ENCODE results near the gene JAK3.

The JAK3 gene

GRCh38 chr19:17865364-17866311, 17.9 kb upstream of the JAK3 start:
- no peak for DNase-seq (ENCODE audit: low read depth in 2 of 2)

- DNase-seq (ENCODE audit: low read depth in 2 of 2) = no peak
Measured at GRCh38 chr19:17863520-17864182, 15.9 kb upstream of the JAK3 start.

- DNase-seq (ENCODE audit: low read depth in 2 of 2) = no peak
Measured at GRCh38 chr19:17862711-17863519, 15.1 kb upstream of the JAK3 start.

GRCh38 chr19:17861542-17862402, 14.0 kb upstream of the JAK3 start:
- DNase-seq (ENCODE audit: low read depth in 2 of 2) = no peak

- DNase-seq (ENCODE audit: low read depth in 2 of 2) = no peak
Measured at GRCh38 chr19:17860993-17861360, 13.2 kb upstream of the JAK3 start.

GRCh38 chr19:17860331-17860992, 12.7 kb upstream of the JAK3 start:
- no peak for DNase-seq (ENCODE audit: low read depth in 2 of 2)

GRCh38 chr19:17859533-17860330, 11.9 kb upstream of the JAK3 start, which contains the start of gene RPL18A:
Gene RPL18A (plus strand): TSS chr19:17859910. CDS start chr19:17859957, 47 bp downstream.
- DNase-seq (ENCODE audit: low read depth in 2 of 2) = peak; percentile 99

- no peak for DNase-seq (ENCODE audit: low read depth in 2 of 2)
Measured at GRCh38 chr19:17855280-17856152, 7.7 kb upstream of the JAK3 start.

- no peak for DNase-seq (ENCODE audit: low read depth in 2 of 2)
Measured at GRCh38 chr19:17854061-17854460, 6.3 kb upstream of the JAK3 start.

- DNase-seq (ENCODE audit: low read depth in 2 of 2) = no peak
Measured at GRCh38 chr19:17848595-17849292, 962 bp upstream of the JAK3 start.

- DNase-seq (ENCODE audit: low read depth in 2 of 2) = no peak
Measured at GRCh38 chr19:17846146-17846545, 1.6 kb downstream of the JAK3 start.

- no peak for DNase-seq (ENCODE audit: low read depth in 2 of 2)
Measured at GRCh38 chr19:17843908-17844490, 3.8 kb downstream of the JAK3 start.

GRCh38 chr19:17843292-17843827, 4.4 kb downstream of the JAK3 start:
- DNase-seq (ENCODE audit: low read depth in 2 of 2) = no peak

GRCh38 chr19:17842663-17843291, 5.0 kb downstream of the JAK3 start:
- no peak for DNase-seq (ENCODE audit: low read depth in 2 of 2)

- DNase-seq (ENCODE audit: low read depth in 2 of 2) = peak in 1 of 2 experiments; percentile 63
Measured at GRCh38 chr19:17841810-17842662, 5.7 kb downstream of the JAK3 start.

- DNase-seq (ENCODE audit: low read depth in 2 of 2) = no peak
Measured at GRCh38 chr19:17841371-17841809, 6.4 kb downstream of the JAK3 start.
